NCI-H187 (cell line): ENCODE measurements around the gene TRAPPC10.
A peak's percentile ranks its signal among the peaks of the same experiment; 100 is the strongest.

Experiments used
- DNase-seq, 2 experiments: peaks; one replicate each; lab custom pipeline; 2025; lab: John Stamatoyannopoulos, UW

TRAPPC10 gene

DNA sequence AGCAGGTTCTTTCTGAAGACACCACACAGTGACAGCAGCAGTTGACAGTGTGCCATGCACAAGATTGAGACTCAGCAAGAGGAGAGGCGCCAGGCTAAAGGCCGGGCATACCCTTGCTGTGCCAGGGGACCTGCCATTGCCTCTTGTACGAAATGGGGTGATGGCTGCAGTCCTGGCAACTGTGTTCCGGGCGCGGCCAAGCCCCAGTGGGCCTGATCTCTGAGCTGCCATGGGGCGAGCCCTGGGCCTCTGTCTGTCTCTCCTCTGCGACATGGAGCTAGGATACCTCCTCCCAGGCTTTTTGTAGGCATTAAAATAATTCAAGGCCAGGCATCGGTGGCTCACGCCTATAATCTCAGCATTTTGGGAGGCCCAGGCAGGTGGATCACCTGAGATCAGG lies 9.6 kb upstream of the TRAPPC10 start:
- DNase-seq, result no peak

- no peak for DNase-seq
Observed at GRCh38 chr21:44003307-44003966, 8.7 kb upstream of the TRAPPC10 start.

DNA sequence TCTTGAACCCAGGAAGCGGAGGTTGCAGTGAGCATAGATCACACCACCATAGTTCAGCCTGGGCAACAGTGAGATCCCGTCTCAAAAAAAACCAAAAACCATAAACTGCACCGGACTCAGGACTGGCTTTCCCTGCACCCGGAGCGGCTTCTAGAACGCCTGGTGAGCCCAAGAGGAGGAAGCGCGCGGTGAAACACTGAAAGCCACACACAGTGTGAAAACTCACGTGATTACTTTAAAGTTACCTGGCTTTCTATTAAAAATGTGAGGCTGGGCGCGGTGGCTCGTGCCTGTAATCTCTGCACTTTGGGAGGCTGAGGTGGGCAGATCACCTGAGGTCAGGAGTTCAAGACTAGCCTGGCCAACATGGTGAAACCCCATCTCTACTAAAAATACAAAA lies 7.0 kb upstream of the TRAPPC10 start:
- DNase-seq, result no peak

DNA sequence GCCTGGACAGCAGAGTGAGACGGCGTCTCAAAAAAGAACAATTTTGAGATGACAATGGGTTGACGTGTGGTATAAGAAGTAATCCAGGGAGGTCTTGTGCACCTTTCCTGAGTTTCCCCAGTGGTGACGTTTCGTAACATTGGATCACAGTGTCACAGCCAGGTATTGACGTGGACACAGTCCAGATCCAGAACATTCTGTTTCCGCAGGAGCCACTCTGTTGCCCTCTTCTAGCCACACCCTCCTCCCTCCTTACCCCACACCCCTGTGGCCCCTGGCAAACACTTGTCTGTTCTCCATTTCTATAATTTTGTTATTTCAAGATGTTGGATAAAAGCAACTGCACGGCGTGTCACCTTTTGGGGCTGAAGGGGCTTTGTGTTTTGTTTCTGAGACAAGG lies 6.5 kb upstream of the TRAPPC10 start:
- no peak for DNase-seq

- no peak for DNase-seq
Observed at GRCh38 chr21:44006017-44006619, 6.0 kb upstream of the TRAPPC10 start.

- DNase-seq, result no peak
Observed at GRCh38 chr21:44006656-44007055, 5.5 kb upstream of the TRAPPC10 start.

DNA sequence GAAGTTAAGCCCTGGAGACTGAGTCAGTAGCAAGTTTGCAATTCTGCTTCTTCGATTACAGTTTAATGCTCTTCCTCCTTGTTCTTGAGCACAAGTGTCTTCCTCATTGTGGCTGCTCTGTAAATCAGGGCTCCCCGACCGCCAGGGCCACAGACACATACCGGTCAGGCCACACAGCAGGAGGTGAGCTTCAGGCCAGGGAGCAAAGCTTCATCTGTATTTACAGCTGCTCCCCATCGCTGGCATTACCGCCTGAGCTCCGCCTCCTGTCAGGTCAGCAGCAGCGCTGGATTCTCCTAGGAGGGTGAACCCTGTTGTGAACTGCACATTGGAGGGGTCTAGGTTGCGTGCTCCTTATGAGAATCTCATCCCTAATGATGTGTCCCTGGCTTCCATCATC lies 1.7 kb upstream of the TRAPPC10 start:
- DNase-seq, result no peak

DNA sequence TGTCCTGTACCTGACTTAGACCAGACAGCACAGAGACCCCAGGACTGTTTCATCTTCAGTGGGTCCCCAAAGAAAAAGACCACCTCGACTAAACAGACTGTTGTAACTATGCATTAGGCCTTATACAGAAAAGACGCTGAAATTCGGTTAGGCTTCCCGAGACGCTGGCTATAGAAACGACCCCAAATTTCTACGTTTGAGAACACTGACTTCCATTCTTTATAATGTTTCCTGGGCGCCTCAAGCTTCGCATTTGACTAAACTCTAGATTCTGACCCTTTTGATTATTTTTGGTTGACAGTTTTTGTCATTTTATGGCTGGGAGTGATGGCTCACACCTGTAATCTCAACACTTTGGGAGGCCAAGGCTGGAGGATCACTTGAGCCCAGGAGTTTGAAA lies 986 bp upstream of the TRAPPC10 start:
- no peak for DNase-seq

GRCh38 chr21:44012474-44013379 lies 618 bp downstream of the TRAPPC10 start:
- DNase-seq, result peak in 1 of 2 experiments; percentile 33

DNA sequence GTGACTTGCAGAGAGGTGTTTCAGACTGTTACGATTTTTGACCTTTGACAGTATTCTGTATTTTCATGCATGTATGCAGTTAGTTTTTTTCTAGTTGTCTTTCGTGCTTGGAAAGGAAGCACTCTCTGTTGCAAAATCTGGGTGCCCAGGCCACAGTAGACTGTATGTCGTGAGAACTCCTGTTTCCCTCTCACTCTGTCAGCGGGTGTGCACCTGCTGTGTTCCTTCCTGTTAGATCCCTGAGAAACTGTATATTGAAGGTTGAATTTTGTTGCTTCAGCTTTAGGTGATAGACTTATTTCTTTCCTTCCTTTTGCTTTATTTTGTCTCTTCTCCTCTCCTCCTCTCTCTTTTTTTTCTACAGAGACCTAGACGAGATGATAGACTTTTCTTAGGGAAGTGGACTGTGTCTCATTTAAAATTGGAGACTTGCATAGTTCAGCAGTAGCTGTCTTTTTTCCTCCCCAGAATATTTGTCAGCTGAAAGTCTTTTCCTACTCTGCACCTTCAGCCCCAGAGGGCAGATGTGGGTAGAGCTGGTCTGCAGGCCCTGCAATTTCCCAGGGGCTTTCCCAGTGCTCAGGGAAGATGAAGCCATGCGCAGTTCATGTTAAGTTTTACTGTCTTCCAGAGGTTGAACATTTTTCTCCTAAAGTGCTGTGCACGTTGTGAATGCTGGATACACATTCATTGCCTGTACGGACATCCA lies 1.4 kb downstream of the TRAPPC10 start:
- no peak for DNase-seq

DNA sequence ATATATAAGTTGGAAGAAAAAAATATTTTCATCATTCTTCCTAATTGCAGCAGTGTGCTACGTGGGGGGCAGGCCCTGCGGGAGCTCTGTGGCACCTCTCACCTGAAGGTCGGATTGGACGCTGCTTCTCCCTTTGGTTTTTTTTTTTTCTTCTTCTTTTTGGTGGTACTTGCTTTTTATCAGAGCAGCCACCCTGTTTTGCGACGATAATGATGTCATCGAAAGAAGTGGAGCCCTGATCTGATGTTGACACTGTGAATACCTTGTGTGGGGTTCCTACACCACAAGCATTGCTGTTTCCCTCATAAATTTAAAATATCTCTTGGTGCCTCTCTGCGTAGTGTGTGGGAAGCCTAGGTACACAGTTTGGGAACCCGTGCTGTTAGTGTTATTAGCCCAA lies 5.5 kb downstream of the TRAPPC10 start:
- DNase-seq, result no peak

GRCh38 chr21:44018127-44018526 lies 6.0 kb downstream of the TRAPPC10 start:
- DNase-seq, result no peak

GRCh38 chr21:44018813-44019567 lies 6.9 kb downstream of the TRAPPC10 start:
- no peak for DNase-seq

GRCh38 chr21:44019568-44019958 lies 7.5 kb downstream of the TRAPPC10 start:
- no peak for DNase-seq

- DNase-seq, result no peak
Observed at GRCh38 chr21:44020551-44020950, 8.4 kb downstream of the TRAPPC10 start.

- DNase-seq, result no peak
Observed at GRCh38 chr21:44021064-44021463, 9.0 kb downstream of the TRAPPC10 start.

DNA sequence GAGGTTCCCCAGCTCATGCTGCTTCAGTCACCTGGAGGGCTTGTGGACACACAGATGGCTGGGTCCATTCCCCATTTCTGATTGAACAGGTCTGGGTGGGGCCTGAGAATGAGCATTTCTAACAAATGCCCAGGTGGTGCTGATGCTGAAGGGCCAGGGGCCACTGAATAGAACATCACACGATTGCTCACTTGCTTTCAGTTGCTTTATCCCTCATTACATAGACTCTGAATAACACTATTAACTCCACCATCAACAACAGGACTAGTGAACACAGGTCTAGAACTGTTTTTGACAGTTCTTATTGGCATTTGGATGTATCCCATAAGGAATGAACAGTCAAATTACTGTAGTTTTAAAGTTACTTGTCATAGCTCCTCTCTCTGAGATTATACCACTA lies 12.1 kb downstream of the TRAPPC10 start:
- DNase-seq, result no peak

- no peak for DNase-seq
Observed at GRCh38 chr21:44024887-44025353, 12.8 kb downstream of the TRAPPC10 start.

DNA sequence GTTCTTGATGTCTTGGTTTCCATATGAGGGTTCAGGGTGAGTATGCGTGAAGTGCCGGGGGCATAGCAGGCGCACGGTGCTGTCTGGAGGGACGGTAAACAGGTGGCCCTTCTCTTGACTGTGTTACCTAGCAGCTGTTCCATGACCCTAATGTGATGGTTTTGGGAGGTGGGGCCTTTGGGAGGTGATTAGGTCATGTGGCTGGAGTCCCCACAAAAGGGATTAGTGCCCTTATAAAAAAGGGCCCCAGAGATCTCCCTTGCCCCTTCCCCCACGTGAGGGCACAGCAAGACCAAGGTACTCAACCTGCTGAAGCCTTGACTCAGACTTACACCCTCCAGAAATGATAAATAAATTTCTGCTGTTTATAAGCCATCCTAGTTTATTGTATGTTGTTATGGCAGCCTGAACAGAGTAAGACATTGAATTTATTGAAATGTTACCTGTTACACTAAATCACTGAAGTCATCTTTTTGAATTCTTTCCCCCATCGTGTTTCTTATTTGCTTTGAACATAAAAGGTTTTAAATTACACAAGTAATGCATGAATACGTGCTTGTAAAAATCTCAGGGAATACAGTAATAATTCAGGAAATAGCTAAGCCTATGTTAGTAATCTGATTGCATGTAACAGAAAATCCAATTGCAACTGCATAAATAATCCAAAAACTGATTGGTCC lies 15.6 kb downstream of the TRAPPC10 start:
- DNase-seq, result no peak

DNA sequence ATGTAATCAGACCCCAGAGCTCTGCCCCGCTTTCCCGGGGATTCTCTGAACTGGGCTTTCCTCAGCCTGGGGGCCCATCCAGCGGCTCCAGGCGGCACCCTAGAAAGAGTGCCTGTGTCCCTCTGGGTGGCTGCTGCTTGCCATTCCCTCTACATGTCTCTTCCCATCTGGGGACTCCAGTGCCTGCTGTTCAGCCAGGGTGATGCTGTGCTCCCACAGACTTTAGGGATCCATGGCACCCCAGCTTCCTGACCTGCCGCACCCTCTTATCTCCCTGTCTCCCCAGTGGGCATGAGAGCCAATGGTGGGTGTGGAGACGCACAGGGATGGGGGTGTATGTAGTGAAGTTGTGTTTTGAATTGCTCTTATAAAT lies 16.2 kb downstream of the TRAPPC10 start:
- DNase-seq, result no peak
